IPS DF 4.7 (cell line): ENCODE data around the gene IGF2BP2.
"Not testable (repeated sequence)": the region's sequence is repeated elsewhere in the genome, so short reads cannot be mapped to it uniquely, and the experiment has no call there.

Experiments
- DNase-seq: peaks from one replicate; pipeline ENCODE4 v3.0.0-alpha.2; 2013; ENCODE audit warnings: low spot score; ENCODE audit errors: extremely low read depth

The IGF2BP2 gene

GRCh38 chr3:185678027-185678426 lies 146.8 kb downstream of the IGF2BP2 start:
- DNase-seq: no peak

- DNase-seq: peak; percentile 62
Measured at GRCh38 chr3:185677146-185677829, 147.6 kb downstream of the IGF2BP2 start.

GRCh38 chr3:185667574-185667973 lies 157.3 kb downstream of the IGF2BP2 start:
- DNase-seq: no peak

GRCh38 chr3:185663929-185664328 lies 160.9 kb downstream of the IGF2BP2 start:
- DNase-seq: no peak

- no peak for DNase-seq
Measured at GRCh38 chr3:185661772-185662171, 163.1 kb downstream of the IGF2BP2 start.

- DNase-seq: not testable (repeated sequence)
Measured at GRCh38 chr3:185661296-185661695, 163.5 kb downstream of the IGF2BP2 start.

GRCh38 chr3:185659942-185660921 lies 164.6 kb downstream of the IGF2BP2 start:
- DNase-seq: peak; percentile 75

- no peak for DNase-seq
Measured at GRCh38 chr3:185658943-185659342, 165.9 kb downstream of the IGF2BP2 start.

- DNase-seq: no peak
Measured at GRCh38 chr3:185658504-185658912, 166.3 kb downstream of the IGF2BP2 start.

- DNase-seq: no peak
Measured at GRCh38 chr3:185657691-185658503, 166.9 kb downstream of the IGF2BP2 start.

- DNase-seq: no peak
Measured at GRCh38 chr3:185657211-185657610, 167.6 kb downstream of the IGF2BP2 start.

GRCh38 chr3:185656321-185656840 lies 168.5 kb downstream of the IGF2BP2 start:
- DNase-seq: no peak

- no peak for DNase-seq
Measured at GRCh38 chr3:185655426-185656320, 169.2 kb downstream of the IGF2BP2 start.

- no peak for DNase-seq
Measured at GRCh38 chr3:185654758-185655145, 170.1 kb downstream of the IGF2BP2 start.

- DNase-seq: no peak
Measured at GRCh38 chr3:185653949-185654757, 170.7 kb downstream of the IGF2BP2 start.

- no peak for DNase-seq
Measured at GRCh38 chr3:185651971-185652370, 172.9 kb downstream of the IGF2BP2 start.

GRCh38 chr3:185649414-185649813 lies 175.4 kb downstream of the IGF2BP2 start:
- no peak for DNase-seq

GRCh38 chr3:185648396-185648795 lies 176.4 kb downstream of the IGF2BP2 start:
- DNase-seq: no peak

GRCh38 chr3:185647880-185648210 lies 177.0 kb downstream of the IGF2BP2 start:
- no peak for DNase-seq
